Measurements from ENCODE around the gene GRM4.

Gene GRM4

GRCh38 chr6:34063651-34064050 lies 82.2 kb downstream of the GRM4 start:
- H3K4me3 ChIP-seq (replicated peaks; ENCODE audit: low read depth, low read length): no peak overlapping the region
- TF ChIP-seq, protein P1, sequence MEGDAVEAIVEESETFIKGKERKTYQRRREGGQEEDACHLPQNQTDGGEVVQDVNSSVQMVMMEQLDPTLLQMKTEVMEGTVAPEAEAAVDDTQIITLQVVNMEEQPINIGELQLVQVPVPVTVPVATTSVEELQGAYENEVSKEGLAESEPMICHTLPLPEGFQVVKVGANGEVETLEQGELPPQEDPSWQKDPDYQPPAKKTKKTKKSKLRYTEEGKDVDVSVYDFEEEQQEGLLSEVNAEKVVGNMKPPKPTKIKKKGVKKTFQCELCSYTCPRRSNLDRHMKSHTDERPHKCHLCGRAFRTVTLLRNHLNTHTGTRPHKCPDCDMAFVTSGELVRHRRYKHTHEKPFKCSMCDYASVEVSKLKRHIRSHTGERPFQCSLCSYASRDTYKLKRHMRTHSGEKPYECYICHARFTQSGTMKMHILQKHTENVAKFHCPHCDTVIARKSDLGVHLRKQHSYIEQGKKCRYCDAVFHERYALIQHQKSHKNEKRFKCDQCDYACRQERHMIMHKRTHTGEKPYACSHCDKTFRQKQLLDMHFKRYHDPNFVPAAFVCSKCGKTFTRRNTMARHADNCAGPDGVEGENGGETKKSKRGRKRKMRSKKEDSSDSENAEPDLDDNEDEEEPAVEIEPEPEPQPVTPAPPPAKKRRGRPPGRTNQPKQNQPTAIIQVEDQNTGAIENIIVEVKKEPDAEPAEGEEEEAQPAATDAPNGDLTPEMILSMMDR (IDR thresholded peaks at IDR 0.05; ENCODE audit: low read length, missing control alignments): no peak
- no peak for DNase-seq (ENCODE audit: low read depth)

GRCh38 chr6:34062815-34063214 lies 83.1 kb downstream of the GRM4 start:
- H3K4me3 ChIP-seq (replicated peaks; ENCODE audit: low read depth, low read length): no peak overlapping the region
- TF ChIP-seq, protein P1 (IDR thresholded peaks at IDR 0.05; ENCODE audit: low read length, missing control alignments): peak; percentile 20
- no peak for DNase-seq (ENCODE audit: low read depth)

DNA sequence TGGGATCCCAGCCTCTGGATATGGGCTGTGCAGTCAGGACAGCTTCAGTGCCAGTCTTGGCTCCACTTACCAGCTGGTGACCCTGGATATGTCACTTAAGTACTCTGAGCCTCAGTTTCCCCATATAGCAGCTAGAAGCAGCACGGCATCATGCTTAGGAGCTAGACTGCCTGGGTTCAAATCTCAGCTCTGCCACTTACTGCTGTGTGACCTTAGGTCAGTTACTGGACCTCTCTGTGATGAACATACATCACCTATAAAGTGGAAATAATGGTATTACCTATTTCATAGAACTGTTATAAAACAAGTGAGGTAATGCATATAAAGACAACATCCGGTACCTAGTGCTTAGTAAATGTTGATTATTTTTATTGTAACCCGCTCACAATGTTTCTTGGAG lies 83.7 kb downstream of the GRM4 start:
- TF ChIP-seq, protein P1 (IDR thresholded peaks at IDR 0.05; ENCODE audit: low read length, missing control alignments): no peak
- DNase-seq (ENCODE audit: low read depth): no peak
- no peak overlapping the region for H3K4me3 ChIP-seq (replicated peaks; ENCODE audit: low read depth, low read length)

DNA sequence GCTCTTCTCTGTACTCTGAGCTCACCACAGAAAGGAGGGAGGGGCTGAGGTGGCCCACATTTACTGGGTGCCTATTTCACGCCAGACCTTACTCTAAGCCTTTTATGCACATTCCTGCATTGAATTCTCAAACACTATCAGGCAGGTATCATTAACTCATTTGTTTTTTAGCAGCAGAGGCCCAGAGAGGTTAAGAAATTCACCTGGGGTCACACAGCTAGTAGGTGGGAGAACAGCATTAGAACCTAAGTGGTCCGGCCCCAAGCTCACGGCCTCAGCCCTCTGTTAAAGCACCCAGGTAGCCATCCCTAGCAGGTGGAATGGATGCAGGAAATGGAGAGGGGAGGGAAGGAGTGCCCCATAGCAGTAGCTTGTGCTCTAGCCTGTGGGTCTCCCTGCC lies 84.5 kb downstream of the GRM4 start:
- TF ChIP-seq, protein P1 (IDR thresholded peaks at IDR 0.05; ENCODE audit: low read length, missing control alignments): no peak
- no peak for DNase-seq (ENCODE audit: low read depth)
- H3K4me3 ChIP-seq (replicated peaks; ENCODE audit: low read depth, low read length): no peak overlapping the region

GRCh38 chr6:34059914-34060313 lies 86.0 kb downstream of the GRM4 start:
- no peak for DNase-seq (ENCODE audit: low read depth)
- H3K4me3 ChIP-seq (replicated peaks; ENCODE audit: low read depth, low read length): no peak overlapping the region
- TF ChIP-seq, protein P1 (IDR thresholded peaks at IDR 0.05; ENCODE audit: low read length, missing control alignments): no peak

- no peak for DNase-seq (ENCODE audit: low read depth)
- no peak overlapping the region for H3K4me3 ChIP-seq (replicated peaks; ENCODE audit: low read depth, low read length)
Observed at GRCh38 chr6:34059136-34059731, 86.7 kb downstream of the GRM4 start.

DNA sequence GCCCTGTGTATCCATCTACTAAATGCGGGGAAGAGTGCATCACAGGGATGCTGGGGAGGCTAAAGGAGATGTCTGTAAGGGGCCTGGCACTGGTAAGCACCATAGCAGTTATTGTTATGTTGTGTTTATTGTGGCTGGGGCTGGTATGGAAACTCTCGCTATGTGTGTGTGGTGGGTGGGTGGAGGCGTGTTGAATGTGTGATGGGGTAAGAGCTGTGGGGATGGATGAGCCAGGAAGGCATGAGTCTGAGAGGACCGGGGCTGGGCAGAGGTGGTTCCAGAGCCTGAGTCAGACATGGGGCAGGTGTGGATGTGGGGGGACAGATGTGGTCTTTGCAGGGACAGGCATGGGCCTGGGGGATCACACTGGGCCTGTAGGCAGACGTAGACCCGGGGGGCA lies 88.1 kb downstream of the GRM4 start:
- no peak for DNase-seq (ENCODE audit: low read depth)
- H3K4me3 ChIP-seq (replicated peaks; ENCODE audit: low read depth, low read length): no peak overlapping the region
- TF ChIP-seq, protein P1 (IDR thresholded peaks at IDR 0.05; ENCODE audit: low read length, missing control alignments): no peak

More at GRCh38 chr6:34059136-34059731, 86.7 kb downstream of the GRM4 start:
- TF ChIP-seq, protein P1 (IDR thresholded peaks at IDR 0.05; ENCODE audit: low read length, missing control alignments): no peak
